SKM-1 treated with dmso at 0.1 percent for 144 hours (cell line): ENCODE data around the gene CYP27A1.

Experiments
- DNase-seq: peaks from one replicate; lab custom pipeline; 2025; ENCODE audit not compliant: unreplicated experiment; lab: John Stamatoyannopoulos, UW

CYP27A1 gene

GRCh38 chr2:218857371-218858137 lies 75.6 kb downstream of the CYP27A1 start:
- DNase-seq = no peak

DNA sequence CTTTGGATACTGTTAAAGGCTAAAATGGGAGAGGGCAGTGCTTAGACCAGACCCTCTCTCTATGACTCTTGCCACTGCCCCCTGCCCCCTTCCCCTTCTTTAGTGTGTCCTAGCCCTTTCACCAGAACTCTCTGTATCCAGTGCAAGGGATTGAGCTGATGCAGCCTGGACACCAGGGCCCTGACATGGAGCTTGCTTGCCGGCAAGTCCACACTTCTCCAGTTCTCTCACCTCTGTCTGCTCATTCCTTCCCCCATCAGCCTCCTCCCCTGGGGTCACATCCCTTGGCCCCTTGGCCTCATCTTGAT lies 76.1 kb downstream of the CYP27A1 start:
- no peak for DNase-seq

GRCh38 chr2:218858671-218859555 lies 77.0 kb downstream of the CYP27A1 start:
- no peak for DNase-seq

DNA sequence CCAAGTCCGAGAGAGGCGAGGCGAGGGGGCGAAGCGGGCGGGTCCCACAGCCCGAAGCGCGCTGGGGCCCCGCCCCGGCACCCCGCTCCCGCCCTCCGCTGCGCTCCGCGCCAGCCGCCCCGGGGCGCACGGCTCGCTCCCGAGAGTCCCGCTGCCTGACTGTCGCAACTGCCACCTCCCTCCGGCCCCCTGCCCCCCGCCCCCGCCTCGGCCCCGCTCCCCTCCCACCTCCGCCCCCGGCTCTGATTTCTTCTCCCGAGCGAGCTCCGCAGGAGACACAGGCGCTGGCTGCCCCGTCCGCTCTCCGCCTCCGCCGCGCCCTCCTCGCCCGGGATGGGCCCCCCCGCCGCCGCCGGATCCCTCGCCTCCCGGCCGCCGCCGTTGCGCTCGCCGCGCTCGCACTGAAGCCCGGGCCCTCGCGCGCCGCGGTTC lies 77.6 kb downstream of the CYP27A1 start, which contains the start of gene WNT6:
TSS of gene WNT6 (plus strand) at position 250 of the 432 bp plus-strand sequence. CDS start 233 bp downstream, outside the sequence.
- DNase-seq = no peak

DNA sequence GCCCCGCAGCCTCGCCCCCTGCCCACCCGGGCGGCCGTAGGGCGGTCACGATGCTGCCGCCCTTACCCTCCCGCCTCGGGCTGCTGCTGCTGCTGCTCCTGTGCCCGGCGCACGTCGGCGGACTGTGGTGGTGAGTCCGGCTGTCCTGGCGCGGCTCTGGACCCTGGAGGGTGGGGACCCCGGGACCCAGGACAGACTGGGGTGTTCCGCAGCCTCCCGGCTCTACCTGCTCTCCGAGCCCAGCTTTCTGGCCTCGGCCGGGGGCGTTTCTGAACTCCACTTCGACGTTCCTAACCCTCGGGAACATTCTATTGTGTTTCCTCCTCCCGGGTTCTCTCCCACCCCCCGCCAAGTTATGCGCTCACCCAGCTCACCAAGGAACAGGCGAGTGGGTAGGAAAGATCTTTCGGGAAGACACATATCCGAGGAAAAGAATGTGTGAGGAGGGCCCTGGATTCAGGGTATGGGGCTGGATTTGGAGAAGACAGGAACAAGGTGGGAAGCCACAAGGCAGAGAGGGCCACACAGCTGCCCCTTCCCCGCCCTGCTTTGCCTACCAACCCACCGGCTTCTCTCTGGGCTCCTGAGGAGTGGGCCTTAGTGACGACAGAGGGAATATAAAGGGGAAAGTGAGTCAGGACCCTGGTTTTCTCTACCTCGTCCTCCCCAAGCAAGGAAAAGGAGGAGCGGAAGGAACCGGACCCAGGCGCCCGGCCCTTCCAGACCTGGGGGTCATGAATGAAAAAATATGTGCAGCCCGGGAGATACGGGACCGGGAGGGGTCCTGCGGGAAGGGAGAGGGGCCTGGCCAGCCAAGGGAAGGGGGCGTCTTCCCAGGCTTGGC lies 78.3 kb downstream of the CYP27A1 start:
- DNase-seq = no peak

DNA sequence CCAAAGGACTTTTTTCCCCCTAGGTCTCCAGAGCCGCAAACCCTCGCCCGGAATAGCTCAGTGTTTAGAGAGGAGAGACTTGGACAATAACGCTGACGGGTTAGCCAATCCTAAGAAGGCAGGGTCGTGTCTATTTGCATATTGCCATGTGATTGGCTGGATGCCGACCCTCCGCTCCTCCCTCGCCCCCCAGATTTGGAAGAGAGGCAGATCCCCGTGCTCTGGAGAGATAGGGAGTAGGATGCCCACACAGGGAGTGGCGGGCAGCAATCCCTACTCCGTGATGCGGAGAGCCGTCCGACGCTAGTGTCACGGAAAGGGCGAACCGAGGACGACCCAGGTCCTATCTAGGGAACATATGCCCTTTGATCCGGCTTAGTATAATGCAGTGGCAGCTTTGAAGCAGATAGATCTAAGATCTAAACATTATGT lies 79.0 kb downstream of the CYP27A1 start:
- no peak for DNase-seq

- DNase-seq = no peak
Measured at GRCh38 chr2:218861645-218862318, 79.8 kb downstream of the CYP27A1 start.

DNA sequence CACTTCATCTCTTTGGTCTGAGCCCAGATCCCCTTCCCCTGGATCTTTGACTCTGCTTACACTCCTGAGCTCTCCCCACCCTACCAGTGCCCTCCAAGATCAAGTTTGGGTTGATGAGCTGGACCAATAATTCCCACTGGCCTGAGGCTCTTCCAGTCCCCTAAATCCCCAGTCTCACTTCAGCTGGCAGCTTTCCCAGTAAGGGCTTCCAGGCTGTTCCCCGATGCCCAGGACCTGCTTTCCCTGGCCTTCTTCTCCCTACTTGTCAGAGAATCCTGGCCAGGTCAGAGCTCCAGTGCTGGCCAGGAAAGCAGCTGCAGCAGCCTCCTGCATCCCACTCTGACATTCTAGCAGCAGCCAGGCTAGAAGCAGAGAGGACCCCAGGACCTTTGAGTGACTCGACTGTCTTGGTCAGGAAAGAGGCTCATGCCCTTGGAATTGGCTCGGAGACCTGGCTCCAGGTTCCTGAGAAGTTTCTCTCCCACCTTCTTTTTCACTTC lies 81.1 kb downstream of the CYP27A1 start:
- DNase-seq = no peak
